Measurements from ENCODE around the gene LRRTM2.

GRCh38 chr5:138849439-138849838, 25.7 kb downstream of the LRRTM2 start:
- TF ChIP-seq POLR2A (IDR thresholded peaks at IDR 0.05; ENCODE audit: low read depth, low read length) (no peak), POLR2AphosphoS5 (IDR thresholded peaks at IDR 0.05; ENCODE audit: low read depth, low read length) (no peak), SPI1 (IDR thresholded peaks at IDR 0.05; ENCODE audit: low read depth, low read length) (no peak), TAF1 (IDR thresholded peaks at IDR 0.05; ENCODE audit: low read depth, low read length) (no peak), POU2F2 (IDR thresholded peaks at IDR 0.05; ENCODE audit: low read depth, low read length) (no peak)
